ENCODE data around the gene GMEB2. TPM values are rescaled to one million over a fixed set of nuclear protein-coding genes. Genes with fewer than 3 reads are reported as not detected.
"Not testable (repeated sequence)": the region's sequence is repeated elsewhere in the genome, so short reads cannot be mapped to it uniquely, and the experiment has no call there.

The GMEB2 gene
- polyA plus RNA-seq, 1 experiment = 7.4 TPM

- POLR2A ChIA-PET = no interaction called here
- H3K27me3 ChIP-seq (ENCODE audit: control insufficient read depth, insufficient read depth, low read length) = no peaks in the 10 kb centered on the region
- peaks cover 16% of the 10 kb centered on the region for H3K36me3 ChIP-seq (ENCODE audit: control insufficient read depth, insufficient read depth, low read length)
- no peak for TF ChIP-seq CTCF (IDR thresholded peaks at IDR 0.05; ENCODE audit: insufficient read depth, low read depth, low read length)
- DNase-seq (ENCODE audit: low read depth) = no peak
- H3K4me3 ChIP-seq (ENCODE audit: low read depth, low read length) = no peak overlapping the region
- CTCF ChIA-PET = interaction anchor here (0.8 to 0.9 kb wide), 2 partner anchors 23 to 121 kb away, joined by 3 to 5 read pairs; no protein-coding TSS in a partner anchor
These were observed 9.6 kb downstream of the GMEB2 start for GRCh38 chr20:63617092-63617875.

DNA sequence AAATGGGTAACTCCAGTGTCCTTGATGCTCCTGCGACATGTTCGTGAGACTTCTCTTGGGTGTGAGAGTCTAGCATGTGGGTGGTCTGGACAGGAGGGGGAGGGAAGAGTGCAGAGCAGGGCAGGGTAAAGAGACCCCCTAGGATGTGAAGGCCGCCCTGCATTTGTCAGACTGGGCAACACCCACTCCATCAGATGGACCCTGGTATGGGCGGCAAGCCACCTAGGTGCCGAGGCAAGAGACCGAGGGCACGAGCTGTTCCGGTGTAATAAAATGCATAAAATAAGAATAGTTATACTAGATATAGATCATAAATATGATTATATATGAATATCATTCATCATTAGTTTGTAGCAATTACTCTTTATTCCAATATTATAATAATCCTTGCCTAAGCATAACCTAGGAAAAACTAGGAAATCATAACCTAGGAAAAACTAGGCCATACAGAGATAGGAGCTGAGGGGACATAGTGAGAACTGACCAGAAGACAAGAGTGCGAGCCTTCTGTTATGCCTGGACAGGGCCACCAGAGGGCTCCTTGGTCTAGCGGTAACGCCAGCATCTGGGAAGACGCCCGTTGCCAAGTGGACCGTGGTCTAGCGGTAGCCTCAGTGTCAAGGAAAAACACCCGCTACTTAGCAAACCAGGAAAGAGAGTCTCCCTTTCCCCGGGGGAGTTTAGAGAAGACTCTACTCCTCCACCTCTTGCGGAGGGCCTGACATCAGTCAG is 12.9 kb downstream of the GMEB2 start:
- peaks cover 14% of the 10 kb centered on the region for H3K36me3 ChIP-seq (ENCODE audit: control insufficient read depth, insufficient read depth, low read length)
- H3K4me3 ChIP-seq (ENCODE audit: low read depth, low read length); POLR2A ChIA-PET; DNase-seq (ENCODE audit: low read depth); H3K27me3 ChIP-seq (ENCODE audit: control insufficient read depth, insufficient read depth, low read length); CTCF ChIA-PET: not testable (repeated sequence)
- peak; percentile 18; the same call in 1 of the 2 replicates for TF ChIP-seq CTCF (IDR thresholded peaks at IDR 0.05; ENCODE audit: insufficient read depth, low read depth, low read length)

DNA sequence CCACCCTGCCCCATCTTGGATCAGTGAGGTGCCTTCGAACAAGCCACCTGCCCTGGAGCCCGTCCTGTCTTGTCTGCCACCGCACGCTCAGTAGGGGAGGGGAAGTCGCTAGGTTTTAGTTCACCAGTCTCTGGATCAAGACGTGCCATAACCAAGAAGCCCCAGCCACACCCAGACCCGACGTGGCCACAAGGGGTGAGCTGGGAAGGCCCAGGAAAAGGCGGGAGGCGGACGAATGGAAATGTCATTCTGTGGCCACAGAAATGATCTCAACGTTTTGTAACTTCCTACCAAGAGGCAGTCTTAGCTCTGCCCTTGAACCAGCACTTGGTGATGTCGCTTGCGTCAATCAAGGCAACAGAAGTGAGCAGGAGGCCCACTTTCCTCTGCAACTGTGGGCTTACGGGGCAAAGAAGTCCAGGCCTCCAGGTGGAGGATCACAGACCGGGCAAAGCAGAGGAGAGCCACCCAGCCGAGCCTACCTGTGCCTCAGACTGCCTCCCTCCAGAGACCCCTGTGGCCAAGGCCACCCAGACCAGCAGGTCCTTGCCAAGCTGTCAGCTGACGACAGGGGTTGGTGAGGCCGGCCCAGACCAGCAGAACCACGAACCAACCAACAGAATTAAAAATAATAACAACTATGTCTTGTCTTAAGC is 14.5 kb downstream of the GMEB2 start:
- H3K27me3 ChIP-seq (ENCODE audit: control insufficient read depth, insufficient read depth, low read length) = no peaks in the 10 kb centered on the region
- TF ChIP-seq CTCF (IDR thresholded peaks at IDR 0.05; ENCODE audit: insufficient read depth, low read depth, low read length) = no peak
- CTCF ChIA-PET = interaction anchor here (1.0 kb wide), 1 partner anchor 9 kb away, joined by 3 read pairs; no protein-coding TSS in a partner anchor
- no peak for DNase-seq (ENCODE audit: low read depth)
- POLR2A ChIA-PET = no interaction called here
- H3K36me3 ChIP-seq (ENCODE audit: control insufficient read depth, insufficient read depth, low read length) = peaks cover 8% of the 10 kb centered on the region
- H3K4me3 ChIP-seq (ENCODE audit: low read depth, low read length) = no peak overlapping the region

- TF ChIP-seq CTCF (IDR thresholded peaks at IDR 0.05; ENCODE audit: insufficient read depth, low read depth, low read length) = no peak
- no peak for DNase-seq (ENCODE audit: low read depth)
- H3K27me3 ChIP-seq (ENCODE audit: control insufficient read depth, insufficient read depth, low read length) = no peaks in the 10 kb centered on the region
- ChIA-PET POLR2A (no interaction called here), CTCF (no interaction called here)
- no peak overlapping the region for H3K4me3 ChIP-seq (ENCODE audit: low read depth, low read length)
- H3K36me3 ChIP-seq (ENCODE audit: control insufficient read depth, insufficient read depth, low read length) = peaks cover 6% of the 10 kb centered on the region
These were observed 15.3 kb downstream of the GMEB2 start for GRCh38 chr20:63611646-63612045.

Measured in BJ (cell line).